ENCODE data around the gene CYP4B1.

- no peak for TF ChIP-seq CTCF (IDR thresholded peaks at IDR 0.05)
- no peak for TF ChIP-seq POLR2AphosphoS5 (IDR thresholded peaks at IDR 0.05)
- TF ChIP-seq POLR2A (IDR thresholded peaks at IDR 0.05) = no peak
Observed at GRCh38 chr1:46823151-46823550, 24.3 kb downstream of the CYP4B1 start.
